PC-3 (cell line): ENCODE data around the gene AP3B1. TPM values are rescaled to one million over a fixed set of nuclear protein-coding genes. Genes with fewer than 3 reads are reported as not detected.
"Not testable (repeated sequence)": the region's sequence is repeated elsewhere in the genome, so short reads cannot be mapped to it uniquely, and the experiment has no call there.

Experiments
- ATAC-seq: fragments of 200-7000 bp; cut with Tn5 transposase; 2 replicates; pipeline ENCODE4 v1.9.1; 2020; ENCODE audit warnings: mild to moderate bottlenecking, moderate library complexity
- BruUV-seq: library from RNA; stranded (reverse); fragments of 400-500 nt; replicated peaks from 2 replicates; lab custom pipeline; 2021; lab: Mats Ljungman, UMichigan
- CTCF ChIA-PET: fragments of 300-600 bp; sonication (Branson Sonifier 250); formaldehyde crosslinking; loops from one replicate; lab custom pipeline; 2022; ENCODE audit warnings: antibody characterized with exemption; lab: Charles Lee
- POLR2A ChIA-PET: fragments of 300-600 bp; sonication (Branson Sonifier 250); formaldehyde crosslinking; loops from one replicate; lab custom pipeline; 2022; ENCODE audit warnings: antibody characterized with exemption; ENCODE audit not compliant: unreplicated experiment; lab: Charles Lee
- DNase-seq: peaks from one replicate; pipeline ENCODE4 v3.0.0-alpha.2; 2015
- H2AFZ ChIP-seq: fragments of 300-600 bp; sonication (generic); 2 replicates; pipeline ENCODE4 v1.6.0; 2016; ENCODE audit warnings: antibody characterized with exemption, low read length
- H3F3A ChIP-seq: fragments of 300-600 bp; sonication (generic); one replicate; pipeline ENCODE4 v1.6.0; 2017; ENCODE audit warnings: antibody characterized with exemption, low read length, control low read depth, mild to moderate bottlenecking; ENCODE audit not compliant: unreplicated experiment
- H3K27ac ChIP-seq: fragments of 300-600 bp; sonication (generic); 2 replicates; pipeline ENCODE4 v1.5.1; 2016; ENCODE audit warnings: mild to moderate bottlenecking, low read length
- H3K27me3 ChIP-seq: fragments of 300-600 bp; sonication (generic); 2 replicates; pipeline ENCODE4 v1.6.1; 2016; ENCODE audit warnings: low read length, mixed read lengths
- H3K36me3 ChIP-seq: fragments of 300-600 bp; sonication (generic); 2 replicates; pipeline ENCODE4 v1.6.1; 2016; ENCODE audit warnings: low read depth, mixed run types, low read length, mixed read lengths
- H3K4me1 ChIP-seq: fragments of 300-600 bp; sonication (generic); 2 replicates; pipeline ENCODE4 v1.5.1; 2016; ENCODE audit warnings: low read length; ENCODE audit not compliant: insufficient read depth
- H3K4me2 ChIP-seq: fragments of 300-600 bp; sonication (generic); 2 replicates; pipeline ENCODE4 v1.6.0; 2016; ENCODE audit warnings: low read length
- H3K4me3 ChIP-seq: fragments of 300-600 bp; sonication (generic); 2 replicates; pipeline ENCODE4 v1.5.1; 2016; ENCODE audit warnings: mild to moderate bottlenecking, low read length, mixed read lengths
- H3K79me2 ChIP-seq: fragments of 300-600 bp; sonication (generic); 2 replicates; pipeline ENCODE4 v1.6.1; 2017; ENCODE audit warnings: low read length, mixed read lengths
- H3K9ac ChIP-seq: fragments of 300-600 bp; sonication (generic); 2 replicates; pipeline ENCODE4 v1.6.0; 2016; ENCODE audit warnings: mild to moderate bottlenecking, low read length
- H3K9me2 ChIP-seq: fragments of 300-600 bp; sonication (generic); replicated peaks from 2 replicates; pipeline ENCODE4 v1.6.1; 2016; ENCODE audit warnings: mixed run types, low read length, mixed read lengths
- H3K9me3 ChIP-seq: fragments of 300-600 bp; sonication (generic); 2 replicates; pipeline ENCODE4 v1.6.1; 2016; ENCODE audit warnings: low read length, mixed read lengths
- H4K20me1 ChIP-seq: fragments of 300-600 bp; sonication (generic); 2 replicates; pipeline ENCODE4 v1.6.1; 2016; ENCODE audit warnings: low read length, mixed read lengths
- CTCF ChIP-seq: fragments of 300-600 bp; sonication (generic); conservative IDR thresholded peaks from 2 replicates; pipeline ENCODE4 v1.5.1; 2017; ENCODE audit warnings: antibody characterized with exemption, low read depth, mild to moderate bottlenecking, low read length
- EZH2 ChIP-seq: fragments of 300-600 bp; sonication (generic); IDR thresholded peaks from one replicate; pipeline ENCODE4 v1.6.1; 2017; ENCODE audit warnings: antibody characterized with exemption, mild to moderate bottlenecking, low read length; ENCODE audit not compliant: unreplicated experiment
- EZH2phosphoT487 ChIP-seq: fragments of 300-600 bp; sonication (generic); IDR thresholded peaks from 2 replicates; pipeline ENCODE4 v1.6.1; 2018; ENCODE audit warnings: mild to moderate bottlenecking, antibody characterized with exemption, low read length, borderline replicate concordance
- intact Hi-C: fragments of 100-400 bp; cut with micrococcal nuclease; formaldehyde crosslinking; loops from 2 replicates; pipeline ENCODE4 v1.9.0; 2023
- total RNA-seq: library from RNA; depleted of rRNA; stranded (reverse); fragments of >200 nt; gene quantifications from 2 replicates; pipeline ENCODE4 v1.2.3, GENCODE V29; 2014

AP3B1 gene
- total RNA-seq, 1 experiment from 2014 or later = 25.7 TPM

- no peak for ATAC-seq
- intact Hi-C loops = loop anchor here (10.0 kb wide), 1 partner anchor 108 kb away; no protein-coding TSS in a partner anchor
- DNase-seq = peak; percentile 10
- ChIA-PET CTCF (interaction anchor here (1.0 kb wide), 1 partner anchor 212 kb away, joined by 5 read pairs; no protein-coding TSS in a partner anchor), POLR2A (no interaction called here)
- H3F3A ChIP-seq = no peaks in the 10 kb centered on the region
- no peaks in the 10 kb centered on the region for H3K79me2 ChIP-seq
- TF ChIP-seq EZH2phosphoT487 (no peak), EZH2 (no peak), CTCF (peak; percentile 39)
- H2AFZ ChIP-seq = no peak overlapping the region
- no peak overlapping the region for H3K27ac ChIP-seq
- H3K9me3 ChIP-seq = no peaks in the 10 kb centered on the region
- no peak overlapping the region for H3K9ac ChIP-seq
- H3K9me2 ChIP-seq = no peaks in the 10 kb centered on the region
- no TSS peak for BruUV-seq
- no peaks in the 10 kb centered on the region for H4K20me1 ChIP-seq
- no peaks in the 10 kb centered on the region for H3K27me3 ChIP-seq
- H3K4me3 ChIP-seq = no peak overlapping the region
- no peaks in the 10 kb centered on the region for H3K36me3 ChIP-seq
- H3K4me2 ChIP-seq = no peak overlapping the region
- H3K4me1 ChIP-seq = 0 out of 2 replicates have a peak, but pooled peaks cover 4% of the 10 kb centered on the region
Measured at GRCh38 chr5:78056901-78057514, 237.5 kb downstream of the AP3B1 start.

- Histone ChIP-seq H3K4me3 (no peak overlapping the region), H3K4me2 (no peak overlapping the region), H3K9ac (no peak overlapping the region), H3K9me2 (no peaks in the 10 kb centered on the region), H3K27ac (no peak overlapping the region), H3K27me3 (no peaks in the 10 kb centered on the region), H4K20me1 (no peaks in the 10 kb centered on the region), H3K4me1 (peaks cover 10% of the 10 kb centered on the region; the same call in 1 of the 2 replicates), H2AFZ (no peak overlapping the region), H3K36me3 (no peaks in the 10 kb centered on the region), H3K79me2 (no peaks in the 10 kb centered on the region), H3F3A (peaks cover under 1% of the 10 kb centered on the region), H3K9me3 (no peaks in the 10 kb centered on the region)
- POLR2A ChIA-PET = no interaction called here
- TF ChIP-seq EZH2phosphoT487 (no peak), EZH2 (no peak), CTCF (no peak)
- ATAC-seq = no peak
- DNase-seq = no peak
- no TSS peak for BruUV-seq
- intact Hi-C loops = loop anchor here (10.0 kb wide), 1 partner anchor 109 kb away; no protein-coding TSS in a partner anchor
- CTCF ChIA-PET = no interaction called here
Measured at GRCh38 chr5:78056053-78056452, 238.4 kb downstream of the AP3B1 start.

DNA sequence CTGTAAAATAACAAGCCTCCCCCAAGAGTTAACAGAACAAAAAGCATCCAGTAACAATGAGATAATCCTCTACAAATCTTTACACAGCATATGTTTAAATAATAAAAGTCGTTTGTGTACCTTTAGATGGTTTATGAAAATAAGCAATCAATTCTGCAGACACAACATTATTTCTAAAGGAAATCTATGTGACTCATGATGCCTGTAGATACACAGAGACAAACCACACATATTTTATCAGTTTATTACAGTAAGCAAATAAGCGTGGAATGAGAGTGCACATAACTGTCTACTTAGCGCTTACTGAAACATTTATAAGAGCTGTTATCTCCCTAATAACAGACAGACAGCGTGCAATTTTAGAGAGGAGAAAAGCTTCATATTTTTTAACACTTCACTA, 243.6 kb downstream of the AP3B1 start:
- peak; percentile 65 for DNase-seq
- no peaks in the 10 kb centered on the region for H3K9me3 ChIP-seq
- no peak overlapping the region for H2AFZ ChIP-seq
- H3K27ac ChIP-seq = no peak overlapping the region
- BruUV-seq = no TSS peak
- H3K4me1 ChIP-seq = peaks cover 11% of the 10 kb centered on the region; the same call in 1 of the 2 replicates
- intact Hi-C loops = loop anchor here (10.0 kb wide), 1 partner anchor 114 kb away; no protein-coding TSS in a partner anchor
- peaks cover 5% of the 10 kb centered on the region for H3F3A ChIP-seq
- POLR2A ChIA-PET = no interaction called here
- CTCF ChIA-PET = interaction anchor here (0.6 kb wide), 1 partner anchor 1460 kb away, joined by 4 read pairs; no protein-coding TSS in a partner anchor
- no peak for TF ChIP-seq EZH2
- TF ChIP-seq EZH2phosphoT487 = no peak
- no peak for TF ChIP-seq CTCF
- H3K27me3 ChIP-seq = no peaks in the 10 kb centered on the region
- no peaks in the 10 kb centered on the region for H4K20me1 ChIP-seq
- H3K9ac ChIP-seq = no peak overlapping the region
- no peak overlapping the region for H3K4me3 ChIP-seq
- no peaks in the 10 kb centered on the region for H3K79me2 ChIP-seq
- no peaks in the 10 kb centered on the region for H3K9me2 ChIP-seq
- H3K4me2 ChIP-seq = peak overlapping the region; percentile 40; the same call in 1 of the 2 replicates
- peak; percentile 99 for ATAC-seq
- no peaks in the 10 kb centered on the region for H3K36me3 ChIP-seq

GRCh38 chr5:78046823-78047222, 247.7 kb downstream of the AP3B1 start:
- H4K20me1 ChIP-seq, ATAC-seq, H2AFZ ChIP-seq, H3K27me3 ChIP-seq, POLR2A ChIA-PET, CTCF ChIA-PET, H3K79me2 ChIP-seq, H3F3A ChIP-seq, H3K9me3 ChIP-seq, intact Hi-C loops, DNase-seq, BruUV-seq, H3K9ac ChIP-seq, H3K36me3 ChIP-seq, H3K27ac ChIP-seq, H3K4me3 ChIP-seq, H3K4me2 ChIP-seq, H3K9me2 ChIP-seq: not testable (repeated sequence)
- H3K4me1 ChIP-seq = peaks cover 11% of the 10 kb centered on the region; the same call in 1 of the 2 replicates
